ENCODE results near the gene SLC26A6. TPM values are rescaled to one million over a fixed set of nuclear protein-coding genes. Genes with fewer than 3 reads are reported as not detected.

Gene SLC26A6
- total and polyA plus RNA-seq, 2 donors from 2014 or later = 15.4 to 20.6 TPM

- DNase-seq (peak in 4 of 5 donors; percentile 33 to 68 (median 50)), FAIRE-seq (no peak)
- Histone ChIP-seq H3K4me1 (ENCODE audit: control insufficient read depth in 2 of 3, insufficient read depth in 2 of 3, low read depth in 1 of 3, low read length in 3 of 3) (peaks cover 0 to 4% (median 0%) of the 10 kb centered on the region in 3 donors), H3K9ac (ENCODE audit: low read length in 3 of 3) (no peak within 1 kb of the TSS), H3K27ac (ENCODE audit: low read depth in 2 of 2, low read length in 2 of 2) (no peak within 1 kb of the TSS), H3K9me3 (ENCODE audit: control insufficient read depth in 2 of 3, insufficient read depth in 1 of 3, low read length in 3 of 3) (no peaks in the 10 kb centered on the region), H3K27me3 (ENCODE audit: control insufficient read depth, insufficient read depth, low read length) (no peaks in the 10 kb centered on the region), H3K4me3 (ENCODE audit: low read length in 3 of 3) (no peak within 1 kb of the TSS), H3K36me3 (ENCODE audit: control insufficient read depth in 2 of 3, insufficient read depth in 3 of 3, low read length in 3 of 3) (peaks cover 0 to 15% (median 9%) of the 10 kb centered on the region in 3 donors)
- intact Hi-C loops (cut with DNase I) = no loop called here
- no peak for TF ChIP-seq CTCF (IDR thresholded peaks at IDR 0.05; ENCODE audit: borderline replicate concordance, extremely low read depth, insufficient read depth)
These were observed 40.2 kb downstream of the SLC26A6 start, which contains the start of gene COL7A1 for GRCh38 chr3:48595075-48595525. COL7A1 (minus strand) TSS chr3:48595329; CDS start chr3:48595159, 170 bp downstream.

GRCh38 chr3:48594417-48595049 lies 40.7 kb downstream of the SLC26A6 start:
- no peaks in the 10 kb centered on the region for H3K27me3 ChIP-seq (ENCODE audit: control insufficient read depth, insufficient read depth, low read length)
- H3K27ac ChIP-seq (ENCODE audit: low read depth in 2 of 2, low read length in 2 of 2) = no peak overlapping the region
- no peak for FAIRE-seq
- no peak for TF ChIP-seq CTCF (IDR thresholded peaks at IDR 0.05; ENCODE audit: borderline replicate concordance, extremely low read depth, insufficient read depth)
- peaks cover 0 to 4% (median 0%) of the 10 kb centered on the region in 3 donors for H3K4me1 ChIP-seq (ENCODE audit: control insufficient read depth in 2 of 3, insufficient read depth in 2 of 3, low read depth in 1 of 3, low read length in 3 of 3)
- no peak overlapping the region for H3K9ac ChIP-seq (ENCODE audit: low read length in 3 of 3)
- peaks cover 0 to 9% (median 3%) of the 10 kb centered on the region in 3 donors for H3K36me3 ChIP-seq (ENCODE audit: control insufficient read depth in 2 of 3, insufficient read depth in 3 of 3, low read length in 3 of 3)
- peak in 4 of 5 donors; percentile 30 to 56 (median 42) for DNase-seq
- no peak overlapping the region for H3K4me3 ChIP-seq (ENCODE audit: low read length in 3 of 3)
- no peaks in the 10 kb centered on the region for H3K9me3 ChIP-seq (ENCODE audit: control insufficient read depth in 2 of 3, insufficient read depth in 1 of 3, low read length in 3 of 3)
- intact Hi-C loops (cut with DNase I) = no loop called here

GRCh38 chr3:48593337-48593736 lies 41.9 kb downstream of the SLC26A6 start:
- Histone ChIP-seq H3K9ac (ENCODE audit: low read length in 3 of 3) (no peak overlapping the region), H3K27ac (ENCODE audit: low read depth in 2 of 2, low read length in 2 of 2) (no peak overlapping the region), H3K36me3 (ENCODE audit: control insufficient read depth in 2 of 3, insufficient read depth in 3 of 3, low read length in 3 of 3) (no peaks in the 10 kb centered on the region), H3K9me3 (ENCODE audit: control insufficient read depth in 2 of 3, insufficient read depth in 1 of 3, low read length in 3 of 3) (no peaks in the 10 kb centered on the region), H3K27me3 (ENCODE audit: control insufficient read depth, insufficient read depth, low read length) (no peaks in the 10 kb centered on the region), H3K4me3 (ENCODE audit: low read length in 3 of 3) (no peak overlapping the region), H3K4me1 (ENCODE audit: control insufficient read depth in 2 of 3, insufficient read depth in 2 of 3, low read depth in 1 of 3, low read length in 3 of 3) (no peaks in the 10 kb centered on the region)
- DNase-seq (no peak), FAIRE-seq (no peak)
- intact Hi-C loops (cut with DNase I) = no loop called here
- TF ChIP-seq CTCF (IDR thresholded peaks at IDR 0.05; ENCODE audit: borderline replicate concordance, extremely low read depth, insufficient read depth) = no peak

Measured in kidney (tissue), 14 donors.